ENCODE measurements around the gene VDR. TPM values are rescaled to one million over a fixed set of nuclear protein-coding genes. Genes with fewer than 3 reads are reported as not detected.

VDR gene
- total RNA-seq, 1 donor from 2014 or later, result 6.7 TPM

- H3K4me3 ChIP-seq (ENCODE audit: low read depth, low read length), result no peak overlapping the region
- DNase-seq (ENCODE audit: low read depth), result no peak
- no peak for TF ChIP-seq CTCF (conservative IDR thresholded peaks at IDR 0.05; ENCODE audit: low read depth, low read length)
Observed at GRCh38 chr12:47824635-47825034, 80.2 kb downstream of the VDR start.

DNA sequence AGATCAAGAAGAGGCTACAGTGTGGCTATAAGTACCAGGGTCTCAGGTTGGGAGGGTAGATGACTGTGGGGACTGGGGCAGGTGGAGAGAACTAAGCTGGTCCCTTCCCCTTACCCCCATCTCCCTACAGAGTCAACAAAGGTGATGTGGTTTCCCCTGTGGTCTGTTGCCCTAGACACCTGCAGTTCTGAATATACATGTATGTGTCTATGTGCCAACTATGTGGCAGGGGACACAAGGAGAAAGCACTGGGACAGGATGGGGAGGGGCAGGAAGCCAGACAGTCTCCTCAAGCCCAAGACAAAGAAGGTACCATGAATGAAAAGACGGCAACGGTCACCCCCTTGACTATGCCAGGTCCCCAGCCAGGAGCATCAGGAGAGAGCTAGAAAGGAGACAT, 80.6 kb downstream of the VDR start:
- DNase-seq (ENCODE audit: low read depth), result no peak
- no peak overlapping the region for H3K4me3 ChIP-seq (ENCODE audit: low read depth, low read length)
- no peak for TF ChIP-seq CTCF (conservative IDR thresholded peaks at IDR 0.05; ENCODE audit: low read depth, low read length)

DNA sequence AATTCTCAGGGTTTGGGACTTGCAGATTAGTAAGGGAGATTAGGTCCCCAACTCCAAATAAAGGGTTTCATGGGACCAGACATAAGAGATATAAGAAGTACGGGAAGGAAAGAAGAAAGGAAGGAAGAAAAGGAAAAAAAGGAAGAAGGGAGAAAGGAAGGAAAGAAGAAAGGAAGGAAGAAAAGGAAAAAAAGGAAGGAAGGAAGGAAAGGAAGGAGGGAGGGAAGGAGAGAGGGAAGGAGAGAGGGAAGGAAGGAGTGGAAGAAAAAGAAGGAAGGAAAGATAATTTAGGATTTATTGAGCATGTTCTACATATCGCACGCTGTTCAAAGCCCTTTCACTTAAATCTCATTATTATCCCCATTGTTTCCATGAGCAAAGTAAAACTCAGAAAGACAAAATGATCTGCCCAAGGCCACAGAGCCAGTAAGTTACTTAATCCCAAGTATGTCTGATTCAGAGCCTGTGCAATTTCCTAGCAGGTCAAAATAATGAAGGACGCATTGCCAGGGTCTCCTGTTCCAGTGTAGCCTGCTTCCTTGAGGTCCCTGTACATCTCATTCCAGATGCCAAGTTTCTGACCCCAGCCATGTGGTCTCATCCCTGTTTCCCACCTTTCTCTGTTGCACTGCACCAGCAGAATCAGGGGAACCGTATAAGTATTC, 81.2 kb downstream of the VDR start:
- DNase-seq (ENCODE audit: low read depth), result no peak
- TF ChIP-seq CTCF (conservative IDR thresholded peaks at IDR 0.05; ENCODE audit: low read depth, low read length), result no peak
- H3K4me3 ChIP-seq (ENCODE audit: low read depth, low read length), result no peak overlapping the region

DNA sequence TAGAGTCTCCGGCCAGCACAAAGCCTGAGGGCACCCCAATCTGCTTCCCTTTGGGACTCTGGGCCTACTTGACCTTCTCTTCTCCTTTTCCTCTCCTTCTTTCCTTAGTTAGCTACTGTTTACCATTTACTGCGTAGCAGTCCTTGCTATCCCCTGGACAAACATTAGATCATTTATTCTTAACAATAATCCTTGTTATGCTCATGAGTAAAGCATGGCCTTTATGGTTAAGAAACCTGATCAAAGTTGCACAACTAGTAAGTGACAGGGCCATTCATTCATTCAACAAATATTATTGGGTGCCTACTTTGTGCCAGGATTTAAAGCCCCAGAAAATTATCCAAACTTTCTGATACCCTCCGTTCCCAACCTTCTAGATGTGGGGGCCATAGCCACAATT, 81.9 kb downstream of the VDR start:
- no peak for TF ChIP-seq CTCF (conservative IDR thresholded peaks at IDR 0.05; ENCODE audit: low read depth, low read length)
- no peak for DNase-seq (ENCODE audit: low read depth)

DNA sequence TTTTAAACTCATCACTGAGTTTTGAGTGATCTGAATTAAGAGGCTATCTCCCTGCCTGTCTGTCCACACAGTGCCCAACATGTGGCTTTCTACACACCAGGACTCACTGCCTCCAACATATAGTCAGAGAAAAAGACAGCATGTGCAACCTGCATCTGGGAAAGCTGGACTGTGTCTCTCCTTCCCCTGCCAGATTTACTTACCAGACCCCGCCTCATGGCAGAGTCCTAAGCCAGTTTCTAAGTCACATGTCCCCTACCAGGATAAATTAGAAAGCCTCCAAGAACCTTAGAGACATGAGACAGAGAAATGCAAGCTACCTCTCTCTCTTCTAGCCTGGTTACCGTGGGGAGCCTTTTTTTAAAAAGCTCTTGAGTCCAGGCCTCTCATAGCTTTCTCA, 82.4 kb downstream of the VDR start:
- TF ChIP-seq CTCF (conservative IDR thresholded peaks at IDR 0.05; ENCODE audit: low read depth, low read length), result no peak

More for the DNA sequence above, 81.9 kb downstream of the VDR start:
- no peak overlapping the region for H3K4me3 ChIP-seq (ENCODE audit: low read depth, low read length)

DNA sequence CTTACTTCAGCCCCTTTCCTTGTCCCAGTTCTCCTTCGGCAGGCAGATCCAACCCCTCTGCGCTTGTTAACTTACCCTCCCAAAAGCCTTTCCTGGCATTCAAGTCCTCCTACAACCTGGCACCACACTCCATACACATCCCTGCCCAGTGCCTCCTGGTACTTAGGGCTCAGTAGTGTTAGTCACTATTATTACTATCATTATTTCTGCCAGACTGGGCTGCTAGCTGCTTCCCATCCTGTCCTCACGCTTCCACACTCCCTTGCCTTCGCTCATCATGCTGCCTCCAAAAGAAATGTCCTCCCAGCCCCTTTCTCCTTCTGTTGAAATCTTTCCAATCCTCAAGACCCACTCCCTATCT, 83.5 kb downstream of the VDR start:
- no peak for TF ChIP-seq CTCF (conservative IDR thresholded peaks at IDR 0.05; ENCODE audit: low read depth, low read length)
- DNase-seq (ENCODE audit: low read depth), result no peak

More for the DNA sequence above, 82.4 kb downstream of the VDR start:
- no peak overlapping the region for H3K4me3 ChIP-seq (ENCODE audit: low read depth, low read length)
- DNase-seq (ENCODE audit: low read depth), result no peak

GRCh38 chr12:47820631-47821345, 84.0 kb downstream of the VDR start:
- DNase-seq (ENCODE audit: low read depth), result peak; percentile 90

More for the DNA sequence above, 83.5 kb downstream of the VDR start:
- no peak overlapping the region for H3K4me3 ChIP-seq (ENCODE audit: low read depth, low read length)

More at GRCh38 chr12:47820631-47821345, 84.0 kb downstream of the VDR start:
- TF ChIP-seq CTCF (conservative IDR thresholded peaks at IDR 0.05; ENCODE audit: low read depth, low read length), result no peak
- peak overlapping the region; percentile 83 for H3K4me3 ChIP-seq (ENCODE audit: low read depth, low read length)
